Panc1 (cell line): ENCODE results near the gene FREM2. TPM values are rescaled to one million over a fixed set of nuclear protein-coding genes. Genes with fewer than 3 reads are reported as not detected.

Experiments
- ATAC-seq: fragments of 200-7000 bp; cut with Tn5 transposase; 2 replicates; pipeline ENCODE4 v1.9.1; 2020; ENCODE audit warnings: mild to moderate bottlenecking, moderate library complexity
- BruUV-seq: library from RNA; stranded (reverse); fragments of 400-500 nt; replicated peaks from 2 replicates; lab custom pipeline; 2021; lab: Mats Ljungman, UMichigan
- CTCF ChIA-PET: fragments of 300-600 bp; sonication (Branson Sonifier 250); formaldehyde crosslinking; loops from one replicate; lab custom pipeline; 2022; ENCODE audit warnings: antibody characterized with exemption; lab: Charles Lee
- POLR2A ChIA-PET: fragments of 300-600 bp; sonication (Branson Sonifier 250); formaldehyde crosslinking; loops from one replicate; lab custom pipeline; 2022; ENCODE audit warnings: antibody characterized with exemption; lab: Charles Lee
- DNase-seq: peaks from one replicate; pipeline ENCODE4 v3.0.0-alpha.2; 2010; ENCODE audit warnings: low read depth, low spot score
- H3K27ac ChIP-seq: 2 replicates; pipeline ENCODE4 v1.5.1; 2011; ENCODE audit warnings: mild to moderate bottlenecking, low read length, inconsistent platforms
- H3K27me3 ChIP-seq: fragments of 200-500 bp; sonication (Bioruptor generic); 2 replicates; pipeline ENCODE4 v1.6.0; 2014; ENCODE audit warnings: low read length, inconsistent platforms; ENCODE audit not compliant: control insufficient read depth, insufficient read depth
- H3K36me3 ChIP-seq: fragments of 200-500 bp; sonication (Bioruptor generic); 2 replicates; pipeline ENCODE4 v1.5.1; 2014; ENCODE audit warnings: inconsistent platforms, mild to moderate bottlenecking, low read length, moderate library complexity; ENCODE audit not compliant: control insufficient read depth, insufficient read depth
- H3K4me1 ChIP-seq: 2 replicates; pipeline ENCODE4 v1.5.1; 2011; ENCODE audit warnings: inconsistent platforms, mild to moderate bottlenecking, low read length, moderate library complexity; ENCODE audit not compliant: control insufficient read depth, insufficient read depth
- H3K4me3 ChIP-seq, 2 experiments: 2 replicates each; pipeline ENCODE4 v1.5.1; 2011 to 2012; ENCODE audit warnings: low read depth in 2 of 2, low read length in 2 of 2, mild to moderate bottlenecking in 2 of 2, inconsistent platforms in 1 of 2, moderate library complexity in 1 of 2
- H3K9me3 ChIP-seq: fragments of 200-500 bp; sonication (Bioruptor generic); 2 replicates; pipeline ENCODE4 v1.5.1; 2014; ENCODE audit warnings: low read depth, mild to moderate bottlenecking, inconsistent platforms, low read length, moderate library complexity; ENCODE audit not compliant: control insufficient read depth, insufficient read depth
- CTCF ChIP-seq: fragments of 450-650 bp; IDR thresholded peaks from 2 replicates; pipeline ENCODE4 v1.5.1; 2017; ENCODE audit warnings: mild to moderate bottlenecking
- POLR2AphosphoS5 ChIP-seq: IDR thresholded peaks from 2 replicates; pipeline ENCODE4 v1.6.1; 2012; ENCODE audit warnings: mild to moderate bottlenecking, low read depth, low read length, moderate library complexity
- REST ChIP-seq, 2 experiments: IDR thresholded peaks; 2 replicates each; pipeline ENCODE4 v1.6.1; 2011 to 2012; ENCODE audit warnings: low read depth in 2 of 2, control low read depth in 1 of 2, low read length in 1 of 2, mild to moderate bottlenecking in 1 of 2, moderate library complexity in 1 of 2; ENCODE audit not compliant: insufficient read depth in 1 of 2
- SIN3A ChIP-seq: IDR thresholded peaks from 2 replicates; pipeline ENCODE4 v1.6.1; 2012; ENCODE audit warnings: low read depth, mild to moderate bottlenecking, low read length, moderate library complexity, borderline replicate concordance; ENCODE audit not compliant: insufficient read depth
- TCF7L2 ChIP-seq: IDR thresholded peaks from 2 replicates; pipeline ENCODE4 v1.6.1; 2011; ENCODE audit warnings: mild to moderate bottlenecking, low read depth, low read length, inconsistent platforms
- in situ Hi-C: cut with HindIII; loops from 2 replicates; pipeline ENCODE4 v1.10.0; 2016; ENCODE audit warnings: low sequenced_read_pairs, low pct_unique_long_range_greater_than_20kb
- intact Hi-C: fragments of 100-400 bp; cut with micrococcal nuclease; formaldehyde crosslinking; loops from one replicate; pipeline ENCODE4 v1.10.0; 2022; ENCODE audit not compliant: unreplicated experiment
- total RNA-seq: library from RNA; stranded (reverse); gene quantifications from one replicate; pipeline ENCODE4 v1.2.1, GENCODE V29; 2021; ENCODE audit not compliant: unreplicated experiment

The FREM2 gene
- total RNA-seq, 1 experiment from 2014 or later: 0.15 TPM

- BruUV-seq: no TSS peak
- POLR2A ChIA-PET: no interaction called here
- in situ Hi-C loops: no loop called here
Observed at GRCh38 chr13:38856065-38856464, 169.2 kb downstream of the FREM2 start.

GRCh38 chr13:38862443-38862842 lies 175.6 kb downstream of the FREM2 start:
- intact Hi-C loops (no loop called here), in situ Hi-C loops (no loop called here)
- Histone ChIP-seq H3K27me3 (no peaks in the 10 kb centered on the region), H3K9me3 (no peaks in the 10 kb centered on the region), H3K4me3 (no peak overlapping the region), H3K27ac (no peak overlapping the region), H3K36me3 (no peaks in the 10 kb centered on the region), H3K4me1 (no peaks in the 10 kb centered on the region)
- TF ChIP-seq SIN3A (no peak), POLR2AphosphoS5 (no peak), REST (IDR thresholded peaks at IDR 0.05; ENCODE audit: insufficient read depth in 1 of 2, low read depth in 2 of 2, low read length in 1 of 2) (no peak), CTCF (no peak), TCF7L2 (no peak)
- ChIA-PET CTCF (no interaction called here), POLR2A (no interaction called here)
- DNase-seq: no peak
- BruUV-seq: no TSS peak
- no peak for ATAC-seq

More at GRCh38 chr13:38856065-38856464, 169.2 kb downstream of the FREM2 start:
- Histone ChIP-seq H3K9me3 (no peaks in the 10 kb centered on the region), H3K4me3 (no peak overlapping the region), H3K36me3 (no peaks in the 10 kb centered on the region), H3K27ac (no peak overlapping the region), H3K4me1 (no peaks in the 10 kb centered on the region), H3K27me3 (no peaks in the 10 kb centered on the region)
- TF ChIP-seq POLR2AphosphoS5: no peak
- no peak for TF ChIP-seq REST (IDR thresholded peaks at IDR 0.05; ENCODE audit: insufficient read depth in 1 of 2, low read depth in 2 of 2, low read length in 1 of 2)
- TF ChIP-seq SIN3A: no peak
- no peak for TF ChIP-seq CTCF
- TF ChIP-seq TCF7L2: no peak
- DNase-seq (no peak), ATAC-seq (no peak)
- CTCF ChIA-PET: no interaction called here
- intact Hi-C loops: no loop called here
